T-helper 17 cell (primary cell): ENCODE data around the gene REG3G. TPM values are rescaled to one million over a fixed set of nuclear protein-coding genes. Genes with fewer than 3 reads are reported as not detected.
"Not testable (repeated sequence)": the region's sequence is repeated elsewhere in the genome, so short reads cannot be mapped to it uniquely, and the experiment has no call there.

Source experiments
- ATAC-seq: fragments of 150-1000 bp; cut with Tn5 transposase; 2 replicates; pipeline ENCODE4 v1.10.0; 2021; ENCODE audit warnings: mild to moderate bottlenecking, moderate library complexity
- DNase-seq, 3 donors: peaks; one replicate each; pipeline versions ENCODE4 v3.0.0 to v3.0.0-alpha.2; 2020 to 2021
- H3K9me3 ChIP-seq: one replicate; pipeline ENCODE4 v1.7.0; 2013; ENCODE audit warnings: low read length, mild to moderate bottlenecking; ENCODE audit not compliant: control insufficient read depth, poor library complexity, severe bottlenecking
- H3K27ac Mint-ChIP-seq: one replicate; pipeline ENCODE4 v1.8.0; 2022; ENCODE audit warnings: mild to moderate bottlenecking, moderate library complexity, mixed read lengths
- H3K27me3 Mint-ChIP-seq: one replicate; pipeline ENCODE4 v1.8.0; 2022; ENCODE audit warnings: mixed read lengths
- H3K36me3 Mint-ChIP-seq: one replicate; pipeline ENCODE4 v1.8.0; 2022; ENCODE audit warnings: low read depth, mixed read lengths
- H3K4me1 Mint-ChIP-seq: one replicate; pipeline ENCODE4 v1.8.0; 2022; ENCODE audit warnings: mild to moderate bottlenecking, mixed read lengths
- H3K4me3 Mint-ChIP-seq: one replicate; pipeline ENCODE4 v1.8.0; 2022; ENCODE audit warnings: mild to moderate bottlenecking, moderate library complexity, mixed read lengths
- total RNA-seq, 4 donors: library from RNA in 2 of 4; stranded (reverse) in 2 of 4; gene quantifications; one replicate each; pipeline ENCODE4 v1.2.3 and lab custom pipeline; 2022 to 2026

The REG3G gene
- total RNA-seq, 2 donors from 2014 or later, result not detected

- not testable (repeated sequence) for H3K36me3 Mint-ChIP-seq, H3K27me3 Mint-ChIP-seq, DNase-seq, H3K4me1 Mint-ChIP-seq, ATAC-seq, H3K9me3 ChIP-seq, H3K27ac Mint-ChIP-seq, H3K4me3 Mint-ChIP-seq
These were observed 29.3 kb downstream of the REG3G start for GRCh38 chr2:79054769-79055168.

DNA sequence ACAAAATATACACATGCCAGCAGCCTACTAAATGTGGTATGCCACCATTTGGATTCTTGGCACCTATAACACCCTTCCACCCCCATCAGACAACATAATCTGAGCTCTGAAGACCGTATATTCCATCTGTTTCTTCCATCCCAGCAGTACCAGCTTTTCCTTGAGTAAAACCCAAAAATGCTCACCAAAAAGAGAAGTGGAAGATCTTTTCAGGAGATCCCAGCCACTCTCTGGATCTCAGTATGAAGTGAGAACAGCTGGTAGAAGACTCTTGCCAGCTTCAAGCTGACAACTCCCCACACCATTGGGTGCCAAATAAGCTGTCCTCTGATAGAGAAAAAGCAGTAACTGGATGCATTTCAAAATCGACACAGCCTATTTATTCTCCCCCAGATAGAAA, 39.7 kb downstream of the REG3G start:
- no peaks in the 10 kb centered on the region for H3K4me1 Mint-ChIP-seq
- H3K27ac Mint-ChIP-seq, result no peak overlapping the region
- no peaks in the 10 kb centered on the region for H3K9me3 ChIP-seq
- H3K36me3 Mint-ChIP-seq, result no peaks in the 10 kb centered on the region
- no peak for ATAC-seq
- H3K4me3 Mint-ChIP-seq, result no peak overlapping the region
- H3K27me3 Mint-ChIP-seq, result no peaks in the 10 kb centered on the region
- DNase-seq, result no peak

- H3K4me3 Mint-ChIP-seq, result no peak overlapping the region
- H3K4me1 Mint-ChIP-seq, result no peaks in the 10 kb centered on the region
- DNase-seq, result no peak
- no peaks in the 10 kb centered on the region for H3K36me3 Mint-ChIP-seq
- no peak overlapping the region for H3K27ac Mint-ChIP-seq
- no peak for ATAC-seq
- no peaks in the 10 kb centered on the region for H3K9me3 ChIP-seq
- H3K27me3 Mint-ChIP-seq, result no peaks in the 10 kb centered on the region
These were observed 45.6 kb downstream of the REG3G start for GRCh38 chr2:79071078-79071477.

Other genes with a start within 250 kb of the REG3G start
- not detected for gene REG1B, start 62.3 kb downstream of the REG3G start, total RNA-seq
- gene REG1A, start 94.8 kb downstream of the REG3G start, total RNA-seq, result not detected
- not detected for gene REG3A, start 134.1 kb downstream of the REG3G start, total RNA-seq